ENCODE measurements around the gene GLOD4. TPM values are rescaled to one million over a fixed set of nuclear protein-coding genes. Genes with fewer than 3 reads are reported as not detected.

GLOD4 gene
- total and polyA plus RNA-seq, 12 donors, result 29.8 to 107 (median 74.3) TPM

GRCh38 chr17:732067-732901 lies 49.8 kb downstream of the GLOD4 start, which contains the start of gene TLCD3A:
Gene TLCD3A (plus strand): TSS chr17:732596. CDS start chr17:732648, 52 bp downstream.
- intact Hi-C loops (cut with DNase I), result no loop called here
- DNase-seq, result peak; percentile 55 to 77 (median 68)
- Histone ChIP-seq H3K4me1 (replicated peaks in 1 of 2) (no peaks in the 10 kb centered on the region), H3K9me3 (replicated peaks in 1 of 3) (no peaks in the 10 kb centered on the region), H3K4me3 (peak within 1 kb of the TSS in 2 of 4 donors; percentile 67 to 98), H3K36me3 (replicated peaks in 1 of 2) (no peaks in the 10 kb centered on the region), H3K27ac (peak within 1 kb of the TSS in 3 of 5 donors; percentile 39 to 71 (median 67)), H3K27me3 (no peaks in the 10 kb centered on the region)
- WGBS, 4 donors, result 0 to 1% (median 1%) methylated on average over 23 to 120 of the region's 126 CpGs; no CpG with 5 or more reads in 1 of the 4 donors
- TF ChIP-seq CTCF (IDR thresholded peaks at IDR 0.05), result no peak
- no peak for TF ChIP-seq POLR2A (IDR thresholded peaks at IDR 0.05)

- DNase-seq, result peak in 1 of 7 donors; percentile 8
- H3K4me1 ChIP-seq (replicated peaks in 1 of 2), result no peaks in the 10 kb centered on the region
- H3K9me3 ChIP-seq (replicated peaks in 1 of 3), result no peaks in the 10 kb centered on the region
- no peaks in the 10 kb centered on the region for H3K36me3 ChIP-seq (replicated peaks in 1 of 2)
- TF ChIP-seq POLR2A (IDR thresholded peaks at IDR 0.05) (no peak), CTCF (IDR thresholded peaks at IDR 0.05) (no peak)
- peak overlapping the region in 2 of 5 donors; percentile 65 to 71 for H3K27ac ChIP-seq
- WGBS, 4 donors, result 14 to 24% (median 15%) methylated on average over 15 to 26 of the region's 26 CpGs; no CpG with 5 or more reads in 1 of the 4 donors
- peak overlapping the region in 2 of 4 donors; percentile 67 to 98 for H3K4me3 ChIP-seq
- H3K27me3 ChIP-seq, result no peaks in the 10 kb centered on the region
- intact Hi-C loops (cut with DNase I), result no loop called here
Observed at GRCh38 chr17:731644-732066, 50.4 kb downstream of the GLOD4 start.

- WGBS, 4 donors, result 85 to 96% (median 93%) methylated on average over 5 of the region's 5 CpGs
- no peaks in the 10 kb centered on the region for H3K27me3 ChIP-seq
- DNase-seq, result no peak
- TF ChIP-seq CTCF (IDR thresholded peaks at IDR 0.05) (no peak), POLR2A (IDR thresholded peaks at IDR 0.05) (no peak)
- H3K36me3 ChIP-seq (replicated peaks in 1 of 2), result no peaks in the 10 kb centered on the region
- H3K4me1 ChIP-seq (replicated peaks in 1 of 2), result no peaks in the 10 kb centered on the region
- H3K9me3 ChIP-seq (replicated peaks in 1 of 3), result no peaks in the 10 kb centered on the region
- no peak overlapping the region for H3K4me3 ChIP-seq
- H3K27ac ChIP-seq, result no peak overlapping the region
- intact Hi-C loops (cut with DNase I), result no loop called here
Observed at GRCh38 chr17:728911-729310, 53.2 kb downstream of the GLOD4 start.

- Histone ChIP-seq H3K27ac (no peak overlapping the region), H3K4me1 (replicated peaks in 1 of 2) (no peaks in the 10 kb centered on the region), H3K9me3 (replicated peaks in 1 of 3) (no peaks in the 10 kb centered on the region), H3K4me3 (no peak overlapping the region), H3K27me3 (no peaks in the 10 kb centered on the region), H3K36me3 (replicated peaks in 1 of 2) (no peaks in the 10 kb centered on the region)
- intact Hi-C loops (cut with DNase I), result no loop called here
- TF ChIP-seq CTCF (IDR thresholded peaks at IDR 0.05) (no peak), POLR2A (IDR thresholded peaks at IDR 0.05) (no peak)
- no peak for DNase-seq
- 69 to 83% (median 75%) methylated on average over 19 to 20 of the region's 20 CpGs for WGBS, 4 donors
Observed at GRCh38 chr17:726271-726919, 55.7 kb downstream of the GLOD4 start.
